GM23338 (cell line): ENCODE data around the gene GPR78.

ENCODE experiments used
- CREB1 ChIP-seq: fragments of 250-450 bp; sonication (Bioruptor Pico); IDR thresholded peaks from 2 replicates; pipeline ENCODE4 v1.5.0; 2020; ENCODE audit warnings: low read depth, mild to moderate bottlenecking, moderate library complexity
- EZH2 ChIP-seq: fragments of 200-600 bp; sonication (generic); IDR thresholded peaks from one replicate; pipeline ENCODE4 v1.8.0; 2017; ENCODE audit warnings: antibody characterized with exemption, mild to moderate bottlenecking, low read depth; ENCODE audit not compliant: unreplicated experiment
- EZH2phosphoT487 ChIP-seq: fragments of 200-600 bp; sonication (generic); IDR thresholded peaks from one replicate; pipeline ENCODE4 v1.8.1; 2018; ENCODE audit warnings: antibody characterized with exemption; ENCODE audit not compliant: unreplicated experiment
- JUNB ChIP-seq: IDR thresholded peaks from one replicate; pipeline ENCODE4 v1.6.1; 2016; ENCODE audit warnings: antibody characterized with exemption; ENCODE audit not compliant: unreplicated experiment
- POLR2AphosphoS5 ChIP-seq: IDR thresholded peaks from 2 replicates; pipeline ENCODE4 v1.6.1; 2016; ENCODE audit warnings: antibody characterized with exemption, low read depth
- STAT1 ChIP-seq: IDR thresholded peaks from one replicate; pipeline ENCODE4 v1.6.1; 2016; ENCODE audit warnings: antibody characterized with exemption; ENCODE audit not compliant: unreplicated experiment
- TF ChIP-seq, protein P1 (sequence below), 2 experiments: fragments of 200-600 bp in 1 of 2; sonication (generic) in 1 of 2; conservative IDR thresholded peaks; 2 replicates each; pipeline versions ENCODE4 v1.5.1 to v1.6.1; 2016 to 2017; ENCODE audit warnings: antibody characterized with exemption in 2 of 2, low read depth in 2 of 2, mild to moderate bottlenecking in 2 of 2, moderate library complexity in 1 of 2
- TF ChIP-seq, protein P2 (sequence below): IDR thresholded peaks from one replicate; pipeline ENCODE4 v1.6.1; 2018; ENCODE audit warnings: antibody characterized with exemption; ENCODE audit not compliant: unreplicated experiment

DNA sequence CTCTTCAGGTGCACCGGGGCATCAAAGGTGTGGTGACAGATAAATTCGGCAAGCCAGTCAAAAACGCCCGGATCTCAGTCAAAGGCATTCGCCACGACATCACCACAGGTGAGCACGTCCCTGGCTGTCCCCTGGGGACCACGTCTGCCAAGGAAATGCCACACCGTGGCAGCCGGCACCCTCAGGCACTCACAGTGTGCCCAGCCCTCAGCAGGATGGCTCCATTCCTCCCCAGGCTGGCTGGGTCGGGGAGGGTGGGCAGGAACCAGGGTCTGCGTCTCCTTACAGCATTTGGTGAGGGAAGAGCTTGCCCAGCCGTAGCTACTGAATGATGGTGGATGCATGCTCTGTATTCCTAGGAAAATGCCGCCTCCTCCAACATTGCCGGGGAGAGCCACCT, 38.2 kb downstream of the GPR78 start:
- TF ChIP-seq POLR2AphosphoS5 (no peak), CREB1 (CRISPR knock-in tag) (no peak), EZH2 (no peak), EZH2phosphoT487 (no peak), STAT1 (no peak), JUNB (no peak)
- TF ChIP-seq, protein P1, sequence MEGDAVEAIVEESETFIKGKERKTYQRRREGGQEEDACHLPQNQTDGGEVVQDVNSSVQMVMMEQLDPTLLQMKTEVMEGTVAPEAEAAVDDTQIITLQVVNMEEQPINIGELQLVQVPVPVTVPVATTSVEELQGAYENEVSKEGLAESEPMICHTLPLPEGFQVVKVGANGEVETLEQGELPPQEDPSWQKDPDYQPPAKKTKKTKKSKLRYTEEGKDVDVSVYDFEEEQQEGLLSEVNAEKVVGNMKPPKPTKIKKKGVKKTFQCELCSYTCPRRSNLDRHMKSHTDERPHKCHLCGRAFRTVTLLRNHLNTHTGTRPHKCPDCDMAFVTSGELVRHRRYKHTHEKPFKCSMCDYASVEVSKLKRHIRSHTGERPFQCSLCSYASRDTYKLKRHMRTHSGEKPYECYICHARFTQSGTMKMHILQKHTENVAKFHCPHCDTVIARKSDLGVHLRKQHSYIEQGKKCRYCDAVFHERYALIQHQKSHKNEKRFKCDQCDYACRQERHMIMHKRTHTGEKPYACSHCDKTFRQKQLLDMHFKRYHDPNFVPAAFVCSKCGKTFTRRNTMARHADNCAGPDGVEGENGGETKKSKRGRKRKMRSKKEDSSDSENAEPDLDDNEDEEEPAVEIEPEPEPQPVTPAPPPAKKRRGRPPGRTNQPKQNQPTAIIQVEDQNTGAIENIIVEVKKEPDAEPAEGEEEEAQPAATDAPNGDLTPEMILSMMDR (conservative IDR thresholded peaks at IDR 0.05; ENCODE audit: low read depth in 2 of 2): no peak
- TF ChIP-seq, protein P2, sequence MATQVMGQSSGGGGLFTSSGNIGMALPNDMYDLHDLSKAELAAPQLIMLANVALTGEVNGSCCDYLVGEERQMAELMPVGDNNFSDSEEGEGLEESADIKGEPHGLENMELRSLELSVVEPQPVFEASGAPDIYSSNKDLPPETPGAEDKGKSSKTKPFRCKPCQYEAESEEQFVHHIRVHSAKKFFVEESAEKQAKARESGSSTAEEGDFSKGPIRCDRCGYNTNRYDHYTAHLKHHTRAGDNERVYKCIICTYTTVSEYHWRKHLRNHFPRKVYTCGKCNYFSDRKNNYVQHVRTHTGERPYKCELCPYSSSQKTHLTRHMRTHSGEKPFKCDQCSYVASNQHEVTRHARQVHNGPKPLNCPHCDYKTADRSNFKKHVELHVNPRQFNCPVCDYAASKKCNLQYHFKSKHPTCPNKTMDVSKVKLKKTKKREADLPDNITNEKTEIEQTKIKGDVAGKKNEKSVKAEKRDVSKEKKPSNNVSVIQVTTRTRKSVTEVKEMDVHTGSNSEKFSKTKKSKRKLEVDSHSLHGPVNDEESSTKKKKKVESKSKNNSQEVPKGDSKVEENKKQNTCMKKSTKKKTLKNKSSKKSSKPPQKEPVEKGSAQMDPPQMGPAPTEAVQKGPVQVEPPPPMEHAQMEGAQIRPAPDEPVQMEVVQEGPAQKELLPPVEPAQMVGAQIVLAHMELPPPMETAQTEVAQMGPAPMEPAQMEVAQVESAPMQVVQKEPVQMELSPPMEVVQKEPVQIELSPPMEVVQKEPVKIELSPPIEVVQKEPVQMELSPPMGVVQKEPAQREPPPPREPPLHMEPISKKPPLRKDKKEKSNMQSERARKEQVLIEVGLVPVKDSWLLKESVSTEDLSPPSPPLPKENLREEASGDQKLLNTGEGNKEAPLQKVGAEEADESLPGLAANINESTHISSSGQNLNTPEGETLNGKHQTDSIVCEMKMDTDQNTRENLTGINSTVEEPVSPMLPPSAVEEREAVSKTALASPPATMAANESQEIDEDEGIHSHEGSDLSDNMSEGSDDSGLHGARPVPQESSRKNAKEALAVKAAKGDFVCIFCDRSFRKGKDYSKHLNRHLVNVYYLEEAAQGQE: no peak
